NAMALWA (cell line): ENCODE results near the gene C2orf42.
A peak's percentile ranks its signal among the peaks of the same experiment; 100 is the strongest.
"Not testable (repeated sequence)": the region's sequence is repeated elsewhere in the genome, so short reads cannot be mapped to it uniquely, and the experiment has no call there.

Experiments
- DNase-seq: peaks from one replicate; pipeline ENCODE4 v3.0.0-alpha.2; 2015; ENCODE audit warnings: low spot score

C2orf42 gene

GRCh38 chr2:70190418-70191243 is at the start of gene C2orf42:
Gene C2orf42 (minus strand): TSS chr2:70191019. CDS start chr2:70181985, 9,034 bp downstream.
- DNase-seq, result peak; percentile 98

GRCh38 chr2:70240599-70240998 is 49.8 kb upstream of the C2orf42 start:
- DNase-seq, result no peak

- DNase-seq, result no peak
These were observed 43.1 kb upstream of the C2orf42 start for GRCh38 chr2:70233926-70234325.

- no peak for DNase-seq
These were observed 36.0 kb upstream of the C2orf42 start for GRCh38 chr2:70226781-70227180.

- not testable (repeated sequence) for DNase-seq
These were observed 32.5 kb upstream of the C2orf42 start for GRCh38 chr2:70223305-70223704.

GRCh38 chr2:70214953-70215549 is 24.2 kb upstream of the C2orf42 start:
- DNase-seq, result no peak

GRCh38 chr2:70214365-70214764 is 23.5 kb upstream of the C2orf42 start:
- no peak for DNase-seq

GRCh38 chr2:70212298-70212932 is 21.6 kb upstream of the C2orf42 start:
- no peak for DNase-seq

GRCh38 chr2:70211595-70211994 is 20.8 kb upstream of the C2orf42 start:
- DNase-seq, result no peak

- DNase-seq, result no peak
These were observed 13.6 kb upstream of the C2orf42 start for GRCh38 chr2:70204452-70204851.

GRCh38 chr2:70203086-70203485 is 12.3 kb upstream of the C2orf42 start:
- DNase-seq, result no peak

GRCh38 chr2:70202236-70202806 is 11.5 kb upstream of the C2orf42 start:
- no peak for DNase-seq

GRCh38 chr2:70201831-70202230 is 11.0 kb upstream of the C2orf42 start:
- DNase-seq, result no peak

- no peak for DNase-seq
These were observed 10.5 kb upstream of the C2orf42 start for GRCh38 chr2:70201225-70201768.

GRCh38 chr2:70199320-70199864 is 8.6 kb upstream of the C2orf42 start:
- peak; percentile 17 for DNase-seq

GRCh38 chr2:70192516-70192915 is 1.7 kb upstream of the C2orf42 start:
- DNase-seq, result no peak

GRCh38 chr2:70191244-70191735 is 471 bp upstream of the C2orf42 start:
- DNase-seq, result no peak

- no peak for DNase-seq
These were observed 2.4 kb downstream of the C2orf42 start for GRCh38 chr2:70188460-70188859.

- DNase-seq, result not testable (repeated sequence)
These were observed 3.6 kb downstream of the C2orf42 start for GRCh38 chr2:70187170-70187569.

GRCh38 chr2:70182689-70183088 is 8.1 kb downstream of the C2orf42 start:
- DNase-seq, result no peak

GRCh38 chr2:70181363-70181956 is 9.4 kb downstream of the C2orf42 start:
- peak; percentile 48 for DNase-seq

- DNase-seq, result no peak
These were observed 17.3 kb downstream of the C2orf42 start for GRCh38 chr2:70173520-70173919.
